GM21526 (cell line): ENCODE results near the gene PCED1A.

Source experiments
- ATAC-seq: cut with Tn5 transposase; IDR thresholded peaks from one replicate; pipeline ENCODE4 v1.9.1; 2021; ENCODE audit warnings: moderate library complexity; ENCODE audit not compliant: unreplicated experiment, low FRiP score

Gene PCED1A

GRCh38 chr20:2793471-2793870, 47.0 kb downstream of the PCED1A start:
- ATAC-seq, result no peak
